ENCODE results near the gene TMEM161A. TPM values are rescaled to one million over a fixed set of nuclear protein-coding genes. Genes with fewer than 3 reads are reported as not detected.
"Not testable (repeated sequence)": the region's sequence is repeated elsewhere in the genome, so short reads cannot be mapped to it uniquely, and the experiment has no call there.

Gene TMEM161A
- total RNA-seq, 2 experiments from 2014 or later: 23.1 to 24.1 TPM

GRCh38 chr19:19148504-19148903, 10.2 kb upstream of the TMEM161A start:
- H3K4me1 Mint-ChIP-seq; H3K36me3 Mint-ChIP-seq (ENCODE audit: low read depth); H3K9me3 Mint-ChIP-seq; H3K27me3 Mint-ChIP-seq; H3K27ac Mint-ChIP-seq; DNase-seq; H3K4me3 Mint-ChIP-seq; POLR2A ChIA-PET: not testable (repeated sequence)
- CTCF ChIA-PET: interaction anchor here (1.1 to 2.9 kb wide), 4 partner anchors 8 to 33 kb away, joined by 3 to 11 read pairs (median 6); no protein-coding TSS in a partner anchor

GRCh38 chr19:19147344-19147743, 9.1 kb upstream of the TMEM161A start:
- no peak for DNase-seq
- Mint-ChIP-seq H3K4me1 (no peaks in the 10 kb centered on the region), H3K27ac (no peak overlapping the region), H3K9me3 (no peaks in the 10 kb centered on the region), H3K36me3 (ENCODE audit: low read depth) (no peaks in the 10 kb centered on the region), H3K4me3 (no peak overlapping the region), H3K27me3 (no peaks in the 10 kb centered on the region)
- ChIA-PET POLR2A (no interaction called here), CTCF (interaction anchor here (2.1 to 2.9 kb wide), 2 partner anchors 9 to 27 kb away, joined by 9 to 11 read pairs; no protein-coding TSS in a partner anchor)

- POLR2A ChIA-PET: no interaction called here
- H3K27ac Mint-ChIP-seq: no peak overlapping the region
- no peaks in the 10 kb centered on the region for H3K9me3 Mint-ChIP-seq
Observed at GRCh38 chr19:19146865-19147264, 8.6 kb upstream of the TMEM161A start.

GRCh38 chr19:19145684-19146608, 7.7 kb upstream of the TMEM161A start:
- Mint-ChIP-seq H3K4me1 (no peaks in the 10 kb centered on the region), H3K27me3 (no peaks in the 10 kb centered on the region), H3K36me3 (ENCODE audit: low read depth) (no peaks in the 10 kb centered on the region), H3K9me3 (no peaks in the 10 kb centered on the region), H3K4me3 (no peak overlapping the region), H3K27ac (no peak overlapping the region)
- peak; percentile 88 for DNase-seq
- POLR2A ChIA-PET: no interaction called here
- CTCF ChIA-PET: interaction anchor here (1.0 to 2.9 kb wide), 3 partner anchors 10 to 345 kb away, joined by 4 to 11 read pairs (median 6); no protein-coding TSS in a partner anchor

More at GRCh38 chr19:19146865-19147264, 8.6 kb upstream of the TMEM161A start:
- CTCF ChIA-PET: interaction anchor here (2.1 to 2.9 kb wide), 2 partner anchors 10 to 28 kb away, joined by 9 to 11 read pairs; no protein-coding TSS in a partner anchor
- Mint-ChIP-seq H3K4me1 (no peaks in the 10 kb centered on the region), H3K36me3 (ENCODE audit: low read depth) (no peaks in the 10 kb centered on the region), H3K4me3 (no peak overlapping the region), H3K27me3 (no peaks in the 10 kb centered on the region)
- no peak for DNase-seq

GRCh38 chr19:19145281-19145680, 7.0 kb upstream of the TMEM161A start:
- no peak overlapping the region for H3K4me3 Mint-ChIP-seq
- ChIA-PET POLR2A (no interaction called here), CTCF (interaction anchor here (1.0 to 2.9 kb wide), 3 partner anchors 11 to 345 kb away, joined by 4 to 11 read pairs (median 6); no protein-coding TSS in a partner anchor)
- no peak overlapping the region for H3K27ac Mint-ChIP-seq
- H3K27me3 Mint-ChIP-seq: no peaks in the 10 kb centered on the region
- no peaks in the 10 kb centered on the region for H3K36me3 Mint-ChIP-seq (ENCODE audit: low read depth)
- DNase-seq: no peak
- no peaks in the 10 kb centered on the region for H3K9me3 Mint-ChIP-seq
- no peaks in the 10 kb centered on the region for H3K4me1 Mint-ChIP-seq

- H3K9me3 Mint-ChIP-seq: no peaks in the 10 kb centered on the region
- no peak overlapping the region for H3K27ac Mint-ChIP-seq
- no peaks in the 10 kb centered on the region for H3K27me3 Mint-ChIP-seq
- POLR2A ChIA-PET: no interaction called here
- no peak overlapping the region for H3K4me3 Mint-ChIP-seq
- H3K4me1 Mint-ChIP-seq: peaks cover 21% of the 10 kb centered on the region
- H3K36me3 Mint-ChIP-seq (ENCODE audit: low read depth): no peaks in the 10 kb centered on the region
- CTCF ChIA-PET: no interaction called here
- no peak for DNase-seq
Observed at GRCh38 chr19:19142347-19142746, 4.1 kb upstream of the TMEM161A start.

GRCh38 chr19:19140476-19140875, 2.2 kb upstream of the TMEM161A start:
- Mint-ChIP-seq H3K36me3 (ENCODE audit: low read depth) (no peaks in the 10 kb centered on the region), H3K4me1 (peaks cover 26% of the 10 kb centered on the region), H3K27ac (no peak overlapping the region), H3K9me3 (no peaks in the 10 kb centered on the region), H3K4me3 (no peak overlapping the region), H3K27me3 (no peaks in the 10 kb centered on the region)
- CTCF ChIA-PET: interaction anchor here (0.8 to 1.1 kb wide), 2 partner anchors 17 to 73 kb away, joined by 3 to 4 read pairs; no protein-coding TSS in a partner anchor
- POLR2A ChIA-PET: interaction anchor here (0.6 kb wide), 1 partner anchor 138 kb away, joined by 4 read pairs; no protein-coding TSS in a partner anchor
- DNase-seq: no peak

GRCh38 chr19:19139876-19140229, 1.6 kb upstream of the TMEM161A start:
- Mint-ChIP-seq H3K4me1 (peaks cover 30% of the 10 kb centered on the region), H3K36me3 (ENCODE audit: low read depth) (no peaks in the 10 kb centered on the region), H3K27ac (peak overlapping the region; percentile 68), H3K9me3 (no peaks in the 10 kb centered on the region), H3K27me3 (no peaks in the 10 kb centered on the region), H3K4me3 (no peak overlapping the region)
- POLR2A ChIA-PET: interaction anchor here (0.6 kb wide), 1 partner anchor 137 kb away, joined by 4 read pairs; no protein-coding TSS in a partner anchor
- CTCF ChIA-PET: interaction anchor here (0.7 kb wide), 1 partner anchor 489 kb away, joined by 3 read pairs; no protein-coding TSS in a partner anchor
- DNase-seq: no peak

- Mint-ChIP-seq H3K4me3 (peak overlapping the region; percentile 89), H3K4me1 (peaks cover 32% of the 10 kb centered on the region), H3K27ac (peak overlapping the region; percentile 98), H3K27me3 (no peaks in the 10 kb centered on the region), H3K36me3 (ENCODE audit: low read depth) (peaks cover 4% of the 10 kb centered on the region), H3K9me3 (peaks cover 2% of the 10 kb centered on the region)
- no peak for DNase-seq
- POLR2A ChIA-PET: no interaction called here
- CTCF ChIA-PET: interaction anchor here (0.6 to 0.7 kb wide), 2 partner anchors 10 to 78 kb away, joined by 3 read pairs; no protein-coding TSS in a partner anchor
Observed at GRCh38 chr19:19137556-19138108, 646 bp downstream of the TMEM161A start.

- CTCF ChIA-PET: interaction anchor here (0.6 to 1.3 kb wide), 4 partner anchors 21 to 525 kb away, joined by 3 to 5 read pairs (median 4); no protein-coding TSS in a partner anchor
- H3K27ac Mint-ChIP-seq, POLR2A ChIA-PET, DNase-seq, H3K9me3 Mint-ChIP-seq, H3K27me3 Mint-ChIP-seq, H3K4me3 Mint-ChIP-seq: not testable (repeated sequence)
- Mint-ChIP-seq H3K36me3 (ENCODE audit: low read depth) (peaks cover 12% of the 10 kb centered on the region), H3K4me1 (peaks cover 32% of the 10 kb centered on the region)
Observed at GRCh38 chr19:19135713-19136112, 2.6 kb downstream of the TMEM161A start.

GRCh38 chr19:19134687-19135158, 3.6 kb downstream of the TMEM161A start:
- Mint-ChIP-seq H3K4me1 (peaks cover 32% of the 10 kb centered on the region), H3K27me3 (no peaks in the 10 kb centered on the region), H3K9me3 (peaks cover 5% of the 10 kb centered on the region), H3K36me3 (ENCODE audit: low read depth) (peaks cover 13% of the 10 kb centered on the region), H3K27ac (no peak overlapping the region), H3K4me3 (no peak overlapping the region)
- POLR2A ChIA-PET: no interaction called here
- CTCF ChIA-PET: interaction anchor here (0.6 to 1.4 kb wide), 2 partner anchors 40 to 1605 kb away, joined by 3 to 6 read pairs; no protein-coding TSS in a partner anchor
- peak; percentile 19 for DNase-seq

- Mint-ChIP-seq H3K27ac (no peak overlapping the region), H3K4me3 (no peak overlapping the region), H3K9me3 (peaks cover 5% of the 10 kb centered on the region), H3K36me3 (ENCODE audit: low read depth) (peaks cover 13% of the 10 kb centered on the region), H3K27me3 (no peaks in the 10 kb centered on the region), H3K4me1 (peaks cover 27% of the 10 kb centered on the region)
- no peak for DNase-seq
- POLR2A ChIA-PET: no interaction called here
- CTCF ChIA-PET: interaction anchor here (0.6 to 1.4 kb wide), 2 partner anchors 40 to 324 kb away, joined by 3 to 6 read pairs; no protein-coding TSS in a partner anchor
Observed at GRCh38 chr19:19133985-19134384, 4.3 kb downstream of the TMEM161A start.

All from activated CD4-positive, alpha-beta T cell treated with anti-CD3 and anti-CD28 coated beads, Interleukin-2, amount 10 ng/mL, durations not matched to agents 7 days and 5 days (primary cell).